Glomerular endothelial cell (primary cell): ENCODE results near the gene SPDYE3. TPM values are rescaled to one million over a fixed set of nuclear protein-coding genes. Genes with fewer than 3 reads are reported as not detected.
"Not testable (repeated sequence)": the region's sequence is repeated elsewhere in the genome, so short reads cannot be mapped to it uniquely, and the experiment has no call there.

Source experiments
- DNase-seq: peaks from one replicate; pipeline ENCODE4 v3.0.0-alpha.2; 2011; ENCODE audit warnings: low read depth, low spot score; ENCODE audit errors: extremely low read depth
- total RNA-seq: library from RNA; depleted of rRNA; stranded (reverse); fragments of >200 nt; gene quantifications from 2 replicates; pipeline ENCODE4 v1.2.3, GENCODE V29; 2015

The SPDYE3 gene
- total RNA-seq, 1 donor from 2014 or later, result not detected

DNA sequence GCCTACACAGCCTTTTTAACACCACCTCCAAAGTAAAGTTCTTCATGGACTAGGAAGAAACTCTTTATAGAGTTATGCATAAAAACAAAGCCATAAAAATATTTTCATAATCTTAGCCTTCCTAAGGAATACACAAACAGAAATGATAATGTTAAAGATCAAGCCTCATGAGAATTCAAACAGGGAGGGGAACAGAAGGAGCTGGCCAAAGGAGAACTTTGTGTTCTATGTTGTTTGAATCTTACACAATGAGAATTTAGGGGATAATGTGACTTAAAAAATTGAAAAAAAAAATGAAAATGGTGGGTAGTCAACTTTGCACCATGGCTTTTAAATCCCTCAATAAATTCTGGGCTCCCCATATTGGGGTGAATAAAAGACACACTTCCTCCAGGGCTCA, 41.3 kb downstream of the SPDYE3 start:
- no peak for DNase-seq

DNA sequence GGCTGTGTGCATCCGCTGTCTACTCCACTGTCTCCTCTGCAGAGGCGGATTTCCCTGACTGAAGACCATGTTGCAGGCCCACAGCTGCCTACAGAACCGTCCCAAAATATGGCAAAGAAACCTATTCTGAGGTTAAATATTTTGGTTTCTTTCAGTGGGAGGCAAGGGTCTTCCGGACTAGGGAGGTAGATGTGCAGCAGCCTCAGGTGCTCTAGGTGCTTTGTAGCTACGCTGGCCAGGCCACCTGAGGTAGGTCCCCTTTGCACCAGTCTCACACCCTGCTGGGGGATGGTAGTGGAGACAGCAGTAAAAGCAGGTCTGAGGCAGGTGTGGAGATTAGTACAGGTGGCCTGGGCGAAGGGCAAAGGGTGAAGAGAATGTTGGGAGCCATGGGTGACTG, 42.3 kb downstream of the SPDYE3 start:
- DNase-seq, result no peak

DNA sequence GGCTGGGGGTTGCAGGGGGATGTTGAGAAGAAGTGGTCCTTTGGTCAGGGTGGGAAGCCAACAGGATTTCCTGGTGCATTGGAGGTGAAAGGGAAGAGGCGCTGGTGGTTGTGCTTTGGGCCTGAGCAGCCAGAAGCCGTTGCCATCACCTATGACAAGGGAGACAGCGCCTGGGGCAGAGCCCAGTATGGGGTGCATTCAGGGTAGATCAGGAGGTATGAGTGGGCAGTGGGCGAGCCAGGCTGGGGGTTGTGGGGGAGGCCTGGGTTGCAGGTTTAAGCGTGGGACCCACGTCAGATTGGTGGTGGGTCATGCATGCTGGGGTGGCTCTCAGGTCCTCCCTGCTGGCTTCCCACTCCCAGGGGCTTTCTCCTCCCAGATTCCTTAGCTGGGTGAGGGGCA, 44.2 kb downstream of the SPDYE3 start:
- DNase-seq, result no peak

DNA sequence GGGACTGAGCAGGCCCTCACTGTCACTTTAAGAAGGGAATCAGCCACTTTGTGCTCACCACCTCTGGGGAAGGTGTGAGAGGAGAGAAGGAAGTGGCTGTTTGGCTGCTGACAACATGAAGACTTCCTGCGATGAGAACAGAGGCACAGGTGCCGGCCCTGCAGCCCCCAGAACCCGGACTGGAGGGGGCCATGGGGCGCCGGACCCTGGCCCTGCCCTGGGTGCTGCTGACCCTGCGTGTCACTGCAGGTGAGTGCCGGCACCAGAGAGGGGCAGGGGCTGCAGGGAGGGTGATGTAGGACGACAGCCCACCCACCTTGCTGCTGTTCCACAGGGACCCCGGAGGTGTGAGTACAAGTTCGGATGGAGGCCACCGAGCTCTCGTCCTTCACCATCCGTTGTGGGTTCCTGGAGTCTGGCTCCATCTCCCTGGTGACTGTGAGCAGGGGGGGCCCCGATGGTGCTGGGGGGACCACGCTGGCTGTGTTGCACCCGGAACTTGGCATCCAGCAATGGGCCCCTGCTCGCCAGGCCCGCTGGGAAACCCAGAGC, 44.8 kb downstream of the SPDYE3 start:
- not testable (repeated sequence) for DNase-seq

DNA sequence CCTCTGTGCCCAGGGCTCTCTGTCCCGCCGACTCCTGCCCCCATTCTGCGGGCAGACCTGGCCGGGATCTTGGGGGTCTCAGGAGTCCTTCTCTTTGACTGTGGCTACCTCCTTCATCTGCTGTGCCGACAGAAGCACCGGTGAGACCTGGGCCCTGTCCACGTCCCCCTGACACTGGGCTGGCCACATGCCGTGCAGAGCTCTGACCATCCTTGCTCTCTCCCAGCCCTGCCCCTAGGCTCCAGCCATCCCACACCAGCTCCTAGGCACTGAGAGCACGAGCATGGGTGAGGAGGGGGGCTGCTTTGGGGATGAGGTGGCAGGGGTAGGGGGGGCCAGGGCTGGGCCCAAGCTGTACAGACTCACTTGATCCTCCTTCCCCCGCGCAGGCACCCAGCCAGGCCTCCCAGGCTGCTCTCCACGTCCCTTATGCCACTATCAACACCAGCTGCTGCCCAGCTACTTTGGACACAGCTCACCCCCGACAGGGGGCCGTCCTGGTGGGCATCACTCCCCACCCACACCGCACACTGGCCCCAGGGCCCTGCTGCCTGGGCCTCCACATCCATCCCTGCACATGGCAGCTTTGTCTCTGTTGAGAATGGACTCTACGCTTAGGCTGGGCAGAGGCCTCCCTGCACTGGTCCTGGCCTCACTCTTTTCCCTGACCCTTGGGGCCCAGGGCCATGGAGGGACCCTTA, 45.6 kb downstream of the SPDYE3 start:
- DNase-seq, result no peak

DNA sequence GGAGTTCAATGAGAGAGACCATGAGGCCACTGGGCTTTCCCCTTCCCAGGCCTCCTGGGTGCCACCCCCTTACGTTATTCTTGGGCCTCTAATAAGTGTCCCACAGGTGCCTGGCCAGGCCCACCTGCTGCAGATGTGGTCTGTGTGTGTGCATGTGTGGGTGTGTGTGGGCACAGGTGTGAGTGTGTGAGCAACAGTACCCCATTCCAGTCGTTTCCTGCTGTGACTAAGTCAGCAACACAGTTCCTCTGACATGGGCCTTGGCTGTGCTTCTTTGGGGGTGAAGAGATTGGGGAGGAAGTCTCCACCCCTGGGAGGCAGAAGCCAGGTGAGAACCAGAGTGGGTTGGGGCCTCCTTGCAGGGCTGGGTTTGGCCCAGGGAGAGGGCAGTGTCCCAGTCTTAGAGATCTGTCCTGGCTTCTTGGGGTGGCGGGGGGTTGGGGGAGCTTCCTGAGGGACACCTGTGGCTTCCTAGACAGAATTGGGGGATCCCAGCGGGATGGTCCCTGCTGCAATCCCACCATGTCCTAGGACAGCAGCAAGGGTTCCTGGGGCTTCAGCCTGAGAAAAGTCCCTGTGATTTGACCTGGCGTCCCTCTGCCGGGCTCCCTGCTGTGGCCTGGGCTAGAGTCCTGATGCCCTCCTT, 46.3 kb downstream of the SPDYE3 start:
- no peak for DNase-seq

DNA sequence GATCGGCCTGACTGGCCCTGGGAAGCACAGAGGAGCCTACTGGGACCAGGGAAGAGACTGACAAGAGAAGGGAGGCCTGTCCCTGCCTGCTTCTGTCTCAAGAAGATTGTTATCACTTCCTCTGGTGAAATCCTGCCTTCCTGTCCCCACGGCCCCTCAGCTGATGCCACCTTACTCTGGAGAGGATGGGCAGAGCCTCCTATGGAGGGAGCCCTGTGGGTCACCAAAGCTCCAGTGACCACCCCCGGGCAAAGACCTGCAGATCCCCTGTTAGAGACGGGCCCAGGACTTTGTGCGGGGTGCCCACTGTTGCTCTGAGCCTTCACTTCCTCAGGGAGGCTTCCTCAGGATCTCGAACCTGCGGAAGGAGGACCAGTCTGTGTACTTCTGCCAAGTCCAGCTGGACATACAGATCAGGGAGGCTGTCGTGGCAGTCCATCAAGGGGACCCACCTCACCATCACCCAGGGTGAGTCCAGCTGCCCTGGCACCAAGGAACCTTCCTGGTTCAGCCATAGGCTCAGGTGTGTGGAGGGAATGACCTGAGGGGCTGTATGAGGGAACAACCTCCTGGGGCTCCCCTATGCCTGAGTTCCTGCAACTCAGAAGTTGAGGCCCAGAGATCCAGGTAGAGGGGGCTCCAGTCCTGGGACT, 49.0 kb downstream of the SPDYE3 start:
- no peak for DNase-seq

DNA sequence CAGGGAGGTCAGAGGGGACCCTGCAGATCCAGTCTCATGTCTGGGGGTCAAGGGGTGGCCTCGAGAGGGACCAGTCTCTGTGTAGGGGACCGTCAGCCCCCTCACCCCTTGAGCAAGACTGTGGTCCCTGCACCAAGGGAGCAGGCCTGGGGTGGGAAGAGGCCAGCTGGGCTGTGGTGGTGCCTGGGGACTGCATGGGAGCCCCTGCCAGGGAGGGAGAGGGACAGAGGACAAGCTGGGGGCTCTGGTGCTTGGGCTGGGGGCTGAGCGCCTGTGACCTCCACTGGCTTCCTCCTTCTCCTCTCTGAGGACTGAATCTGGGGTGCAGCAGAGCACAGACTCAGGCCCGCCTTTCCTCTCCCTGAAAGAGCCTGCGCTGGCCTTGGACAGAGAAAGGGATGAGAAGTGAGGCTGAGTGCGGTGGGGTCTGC, 49.6 kb downstream of the SPDYE3 start:
- no peak for DNase-seq

DNA sequence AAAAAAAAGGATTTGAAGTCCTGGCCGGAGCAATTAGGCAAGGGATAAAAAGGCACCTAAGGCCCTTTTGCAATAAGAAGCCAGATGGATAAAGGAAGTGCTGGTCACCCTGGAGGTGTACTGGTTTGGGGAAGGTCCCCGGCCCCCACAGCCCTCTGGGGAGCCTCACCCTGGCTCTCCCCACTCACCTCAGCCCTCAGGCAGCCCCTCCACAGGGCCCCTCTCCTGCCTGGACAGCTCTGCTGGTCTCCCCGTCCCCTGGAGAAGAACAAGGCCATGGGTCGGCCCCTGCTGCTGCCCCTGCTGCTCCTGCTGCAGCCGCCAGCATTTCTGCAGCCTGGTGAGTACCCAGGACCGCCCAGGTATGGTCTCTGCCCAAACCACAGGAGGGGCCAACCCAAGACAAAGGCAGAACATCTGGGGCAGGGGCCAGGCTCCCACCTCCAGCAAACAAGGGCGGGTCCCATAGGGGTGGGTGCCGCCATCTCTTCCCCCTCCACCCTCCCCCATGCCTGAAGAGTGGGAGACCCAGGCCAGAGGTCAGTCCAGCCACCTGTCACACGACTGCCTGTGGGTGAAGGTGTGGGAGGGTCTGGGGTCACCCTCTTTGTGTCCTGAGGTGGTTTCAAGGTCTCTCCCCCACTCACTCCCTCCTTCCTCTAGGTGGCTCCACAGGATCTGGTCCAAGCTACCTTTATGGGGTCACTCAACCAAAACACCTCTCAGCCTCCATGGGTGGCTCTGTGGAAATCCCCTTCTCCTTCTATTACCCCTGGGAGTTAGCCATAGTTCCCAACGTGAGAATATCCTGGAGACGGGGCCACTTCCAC, 50.7 kb downstream of the SPDYE3 start, which contains the start of gene PILRB:
TSS of gene PILRB (plus strand) at position 91 of the 830 bp plus-strand sequence. CDS start at position 277, 186 bp downstream.
- no peak for DNase-seq

DNA sequence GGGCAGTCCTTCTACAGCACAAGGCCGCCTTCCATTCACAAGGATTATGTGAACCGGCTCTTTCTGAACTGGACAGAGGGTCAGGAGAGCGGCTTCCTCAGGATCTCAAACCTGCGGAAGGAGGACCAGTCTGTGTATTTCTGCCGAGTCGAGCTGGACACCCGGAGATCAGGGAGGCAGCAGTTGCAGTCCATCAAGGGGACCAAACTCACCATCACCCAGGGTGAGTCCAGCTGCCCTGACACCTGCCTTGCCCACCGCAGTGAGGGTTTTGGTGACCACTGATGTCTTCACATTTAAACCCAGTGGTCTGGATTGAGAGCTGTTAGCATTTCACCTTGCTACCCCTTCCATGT, 51.3 kb downstream of the SPDYE3 start:
- DNase-seq, result no peak

DNA sequence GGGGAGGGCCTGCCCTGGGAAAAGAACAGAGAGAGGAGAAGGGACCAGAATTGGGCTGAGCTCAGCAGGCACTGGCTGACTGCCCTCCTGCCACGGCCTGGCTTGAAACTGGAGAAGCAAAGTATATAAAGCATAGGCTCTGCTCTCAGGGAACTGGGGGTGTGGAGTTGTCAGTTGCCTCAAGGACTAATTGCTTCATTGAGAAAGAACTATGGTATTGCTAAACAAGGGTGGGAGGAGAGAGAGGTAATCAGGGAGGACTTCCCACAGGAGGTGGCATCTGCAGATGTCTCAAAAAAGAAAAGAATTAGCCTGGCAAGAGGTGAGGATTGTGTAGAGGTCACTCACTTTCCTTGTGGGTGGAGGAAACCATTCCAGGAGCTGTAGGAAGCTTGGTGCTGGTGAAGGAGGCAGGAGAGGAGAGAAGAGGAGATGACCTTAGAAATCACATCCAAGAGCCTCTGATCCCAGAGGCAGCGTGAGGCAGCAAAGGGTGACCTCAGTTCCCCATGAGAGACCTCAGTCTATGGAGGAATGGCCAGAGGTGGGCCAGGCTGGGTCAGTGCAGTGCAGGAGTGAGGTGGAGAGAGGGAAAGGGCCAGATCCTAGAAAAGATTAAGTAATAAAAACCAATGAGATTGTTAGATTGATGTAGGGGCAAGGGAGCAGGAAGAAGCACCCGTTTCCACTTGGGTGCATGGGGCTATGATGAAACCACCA, 52.8 kb downstream of the SPDYE3 start:
- no peak for DNase-seq

DNA sequence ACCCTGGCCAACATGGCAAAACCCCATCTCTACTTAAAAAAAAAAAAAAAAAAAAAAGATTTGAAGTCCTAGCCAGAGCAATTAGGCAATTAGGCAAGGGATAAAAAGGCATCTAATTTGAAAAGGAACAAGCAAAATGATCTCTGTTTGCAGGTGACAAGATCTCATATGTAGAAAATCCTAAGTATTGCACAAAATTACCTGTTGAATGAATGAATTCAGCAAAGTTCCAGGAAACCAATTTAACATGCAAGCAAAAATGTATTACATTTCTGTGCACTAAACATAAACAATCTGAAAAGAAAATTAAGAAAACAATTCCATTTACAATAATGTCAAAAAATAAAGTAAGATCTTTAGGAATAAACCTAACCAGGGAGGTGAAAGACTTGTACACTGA, 55.6 kb downstream of the SPDYE3 start:
- DNase-seq, result no peak

DNA sequence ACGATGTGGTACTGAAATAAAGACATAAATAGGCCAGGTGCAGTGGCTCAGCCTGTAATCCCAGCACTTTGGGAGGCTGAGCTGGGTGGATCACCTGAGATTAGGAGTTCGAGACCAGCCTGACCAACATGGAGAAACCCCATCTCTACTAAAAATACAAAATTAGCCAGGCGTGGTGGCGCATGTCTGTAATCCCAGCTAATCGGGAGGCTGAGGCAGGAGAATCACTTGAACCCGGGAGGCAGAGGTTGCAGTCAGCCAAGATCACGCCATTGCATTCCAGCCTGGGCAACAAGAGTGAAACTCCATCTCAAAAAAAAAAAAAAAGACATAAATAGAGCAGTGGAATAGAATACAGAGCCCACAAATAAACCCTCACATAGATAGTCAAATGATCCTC, 56.3 kb downstream of the SPDYE3 start:
- not testable (repeated sequence) for DNase-seq

DNA sequence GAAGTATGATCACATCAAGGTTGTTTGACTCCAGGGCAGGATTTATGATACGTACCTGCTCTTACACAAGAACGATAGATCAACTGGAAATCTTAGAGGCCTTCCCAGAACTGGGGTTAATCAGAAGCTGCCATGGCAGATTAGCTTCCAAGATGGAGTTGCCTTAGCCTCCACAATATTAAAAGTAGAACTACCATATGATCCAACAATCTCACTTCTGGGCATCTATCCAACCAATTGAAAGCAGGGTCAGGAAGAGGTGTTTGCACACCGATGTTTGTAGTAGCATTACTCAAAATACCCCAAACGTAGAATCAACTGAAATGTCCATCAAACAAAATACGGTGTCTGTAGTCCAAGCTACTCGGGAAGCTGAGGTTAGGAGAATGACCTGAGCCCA, 57.0 kb downstream of the SPDYE3 start:
- DNase-seq, result no peak

DNA sequence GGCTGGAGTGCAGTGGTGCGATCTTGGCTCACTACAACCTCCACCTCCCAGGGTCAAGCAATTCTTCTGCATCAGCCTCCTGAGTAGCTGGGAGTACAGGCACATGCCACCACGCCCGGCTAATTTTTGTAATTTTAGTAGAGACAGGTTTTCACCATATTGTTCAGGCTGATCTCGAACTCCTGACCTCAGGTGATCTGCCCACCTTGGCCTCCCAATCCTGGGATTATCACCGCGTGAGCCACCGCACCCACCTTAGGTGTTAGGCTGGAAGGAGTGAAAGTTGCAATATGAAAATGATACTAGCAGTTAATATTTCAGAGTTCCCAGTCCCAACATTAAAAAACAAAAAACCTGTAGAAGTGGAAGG, 58.5 kb downstream of the SPDYE3 start:
- DNase-seq, result not testable (repeated sequence)

DNA sequence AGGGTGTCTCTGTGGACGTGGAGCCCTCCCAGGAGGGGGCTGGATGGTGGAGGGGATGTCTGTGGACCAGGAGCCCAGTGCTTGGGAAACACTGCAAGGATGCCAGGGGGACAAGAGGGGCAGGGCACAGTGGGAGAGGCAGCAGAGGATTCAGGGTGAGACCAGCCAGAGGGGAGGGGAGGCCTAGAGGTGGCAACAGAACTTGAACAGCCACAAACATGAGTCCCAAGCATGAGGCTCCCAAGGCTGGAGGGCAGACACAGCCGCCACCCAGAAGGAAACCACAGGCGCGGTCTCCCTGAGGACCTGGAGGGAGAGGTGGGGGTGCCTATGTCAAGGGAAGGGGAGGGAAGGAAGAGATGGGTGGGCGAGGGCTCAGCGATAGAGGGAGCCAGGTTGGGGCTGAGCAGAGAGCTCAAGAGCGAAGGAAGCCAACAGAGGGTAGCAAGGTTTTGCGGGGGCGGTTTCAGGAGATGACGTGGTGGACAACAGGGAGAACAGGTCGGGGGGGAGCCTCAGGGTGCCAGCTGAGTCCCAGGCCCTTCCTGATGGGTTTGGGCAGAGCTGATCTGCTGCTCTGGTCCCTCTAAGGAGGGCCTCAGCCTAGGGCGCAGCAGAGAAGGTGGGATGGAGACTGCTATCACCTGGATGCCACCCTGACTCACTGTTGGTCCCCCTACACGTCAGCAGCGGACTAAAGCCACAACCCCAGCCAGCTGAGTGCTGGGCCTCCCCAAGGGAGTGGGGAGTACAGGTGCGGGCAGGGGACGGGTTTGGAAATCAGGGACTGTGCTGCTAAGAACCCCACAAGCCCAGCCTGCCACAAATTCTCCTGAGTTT, 59.1 kb downstream of the SPDYE3 start:
- DNase-seq, result no peak

DNA sequence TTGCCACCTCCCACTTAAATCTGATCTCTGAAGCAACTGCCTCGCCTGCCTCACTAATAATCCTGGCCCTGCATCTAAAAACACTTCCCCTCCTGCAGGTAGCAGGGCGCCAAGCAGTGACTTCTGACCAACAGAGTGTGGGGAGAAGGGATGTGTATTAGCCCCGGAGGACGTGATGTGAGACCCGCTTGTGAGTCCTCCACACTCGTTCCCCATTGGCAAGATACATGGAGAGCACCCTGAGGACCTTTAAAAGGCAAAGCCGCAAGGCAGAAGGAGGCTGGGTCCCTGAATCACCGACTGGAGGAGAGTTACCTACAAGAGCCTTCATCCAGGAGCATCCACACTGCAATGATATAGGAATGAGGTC, 59.7 kb downstream of the SPDYE3 start:
- no peak for DNase-seq

DNA sequence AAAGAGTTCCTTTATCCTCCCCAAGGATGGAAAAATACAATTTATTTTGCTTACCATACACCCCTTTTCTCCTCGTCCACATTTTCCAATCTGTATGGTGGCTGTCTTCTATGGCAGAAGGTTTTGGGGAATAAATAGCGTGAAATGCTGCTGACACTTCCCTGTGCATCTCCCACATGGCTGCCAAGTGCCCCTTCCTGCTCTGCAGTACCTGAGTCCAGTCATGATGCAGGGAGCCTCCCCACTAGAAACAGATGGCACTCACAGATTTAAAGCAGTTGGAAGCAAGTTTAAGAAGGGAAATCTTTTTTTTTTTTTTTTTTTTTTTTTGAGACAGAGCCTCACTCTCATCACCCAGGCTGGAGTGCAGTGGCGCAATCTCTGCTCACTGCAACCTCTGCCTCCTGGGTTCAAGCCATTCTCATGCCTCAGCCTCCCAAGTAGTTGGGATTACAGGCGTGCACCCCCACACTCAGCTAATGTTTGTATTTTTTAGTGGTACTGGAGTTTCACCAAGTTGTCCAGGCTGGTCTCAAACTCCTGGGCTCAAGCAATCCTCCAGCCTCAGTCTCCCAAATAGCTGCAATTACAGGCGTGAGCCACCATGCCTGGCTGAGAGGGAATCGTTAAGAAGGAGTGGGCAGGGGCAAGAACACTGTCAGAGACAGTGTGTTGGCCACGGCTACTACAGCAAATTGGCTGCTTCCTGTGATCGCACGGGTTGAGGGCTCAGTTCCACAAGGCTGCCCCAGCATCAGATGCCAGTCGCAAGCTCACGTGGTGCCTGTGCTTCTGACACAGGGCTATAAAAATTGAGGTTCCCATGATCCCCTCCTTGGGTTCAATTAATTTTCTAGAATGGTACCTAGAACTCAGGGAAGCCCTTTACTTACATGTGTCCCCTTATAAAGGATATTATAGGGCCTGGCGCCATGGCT, 60.4 kb downstream of the SPDYE3 start:
- no peak for DNase-seq
